ENCODE measurements around the gene GTF2A1. TPM values are rescaled to one million over a fixed set of nuclear protein-coding genes. Genes with fewer than 3 reads are reported as not detected.

Gene GTF2A1
- total RNA-seq, 2 donors from 2014 or later = 23.9 to 29.5 TPM

DNA sequence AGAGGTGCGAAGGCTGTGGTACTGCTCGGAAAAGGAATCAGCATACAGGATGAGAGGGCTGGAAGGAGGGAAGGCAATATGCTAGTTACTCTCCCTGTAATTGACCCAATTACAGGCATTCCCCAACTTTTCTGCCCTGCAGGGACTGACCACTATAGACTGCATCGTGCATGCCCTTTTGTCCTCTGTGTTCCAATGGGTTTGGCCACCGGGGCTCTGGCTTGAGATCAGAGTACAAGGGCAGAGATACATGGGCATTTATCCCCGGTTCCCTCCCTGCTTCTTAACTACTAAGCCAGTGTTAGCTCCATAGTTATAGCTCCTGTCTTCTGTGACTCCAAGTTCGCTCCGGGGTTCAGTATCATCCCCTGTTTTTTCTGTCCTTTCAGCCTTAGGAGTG is 59.7 kb downstream of the GTF2A1 start:
- no peak for ATAC-seq
- intact Hi-C loops (cut with DNase I, micrococcal nuclease) = no loop called here
- no peak for DNase-seq

DNA sequence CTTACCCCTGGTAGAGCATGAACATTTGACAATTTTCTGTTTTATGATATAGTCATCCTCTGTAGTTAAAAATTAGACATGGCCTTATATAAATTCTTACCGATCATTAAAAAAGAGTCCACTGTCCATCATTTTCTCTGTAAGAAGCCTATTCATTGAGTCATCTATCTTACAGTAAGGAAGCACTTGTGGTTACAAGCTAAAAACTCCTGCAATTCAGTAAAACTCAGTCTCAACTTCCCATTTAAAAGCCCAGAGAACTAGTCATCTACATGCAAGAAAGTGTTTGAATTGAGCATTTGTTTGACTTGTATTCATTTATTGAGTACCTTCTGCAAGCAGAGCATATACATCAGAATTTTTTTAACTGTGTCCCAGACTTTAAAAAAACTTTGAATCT is 63.3 kb downstream of the GTF2A1 start:
- intact Hi-C loops (cut with DNase I, micrococcal nuclease) = no loop called here
- ATAC-seq (no peak), DNase-seq (no peak)

DNA sequence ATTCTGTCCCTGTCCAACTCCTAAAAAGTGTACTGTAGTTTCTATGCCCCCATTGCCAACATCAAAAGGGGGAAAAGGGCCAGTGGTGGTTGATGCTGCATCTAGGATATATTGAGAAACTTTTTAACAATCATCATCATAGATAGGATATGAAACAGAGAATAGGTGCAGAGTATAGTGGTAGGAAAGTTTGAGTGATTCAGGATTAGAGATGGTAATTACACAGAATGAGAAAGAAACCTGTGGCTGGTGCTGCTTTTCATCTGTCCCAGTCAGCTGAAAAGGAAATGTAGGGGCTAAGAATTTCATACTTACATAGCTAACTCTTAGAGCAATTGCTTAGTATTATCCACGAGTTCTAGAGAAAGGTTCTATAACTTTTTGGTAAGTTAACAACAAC is 67.6 kb downstream of the GTF2A1 start:
- DNase-seq (no peak), ATAC-seq (no peak)
- intact Hi-C loops (cut with DNase I, micrococcal nuclease) = no loop called here

DNA sequence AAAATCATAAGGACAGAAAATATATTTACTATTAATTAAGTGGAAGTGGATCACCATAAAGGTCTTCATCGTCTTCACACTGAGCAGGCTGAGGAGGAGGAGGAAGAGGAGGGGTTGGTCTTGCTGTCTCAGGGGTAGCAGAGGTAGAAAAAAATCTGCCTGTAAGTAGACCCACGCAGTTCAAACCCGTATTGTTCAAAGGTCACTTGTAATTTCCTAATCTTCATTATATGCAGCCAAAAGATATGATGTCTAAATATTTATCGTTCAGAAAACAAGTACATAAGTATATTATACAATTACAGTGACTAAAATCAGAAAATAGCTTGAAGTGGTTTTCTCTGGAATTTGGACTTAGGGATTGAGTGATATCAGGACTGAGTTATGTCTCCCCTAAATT is 72.1 kb downstream of the GTF2A1 start:
- intact Hi-C loops (cut with DNase I, micrococcal nuclease) = no loop called here
- DNase-seq = no peak
- ATAC-seq = no peak

DNA sequence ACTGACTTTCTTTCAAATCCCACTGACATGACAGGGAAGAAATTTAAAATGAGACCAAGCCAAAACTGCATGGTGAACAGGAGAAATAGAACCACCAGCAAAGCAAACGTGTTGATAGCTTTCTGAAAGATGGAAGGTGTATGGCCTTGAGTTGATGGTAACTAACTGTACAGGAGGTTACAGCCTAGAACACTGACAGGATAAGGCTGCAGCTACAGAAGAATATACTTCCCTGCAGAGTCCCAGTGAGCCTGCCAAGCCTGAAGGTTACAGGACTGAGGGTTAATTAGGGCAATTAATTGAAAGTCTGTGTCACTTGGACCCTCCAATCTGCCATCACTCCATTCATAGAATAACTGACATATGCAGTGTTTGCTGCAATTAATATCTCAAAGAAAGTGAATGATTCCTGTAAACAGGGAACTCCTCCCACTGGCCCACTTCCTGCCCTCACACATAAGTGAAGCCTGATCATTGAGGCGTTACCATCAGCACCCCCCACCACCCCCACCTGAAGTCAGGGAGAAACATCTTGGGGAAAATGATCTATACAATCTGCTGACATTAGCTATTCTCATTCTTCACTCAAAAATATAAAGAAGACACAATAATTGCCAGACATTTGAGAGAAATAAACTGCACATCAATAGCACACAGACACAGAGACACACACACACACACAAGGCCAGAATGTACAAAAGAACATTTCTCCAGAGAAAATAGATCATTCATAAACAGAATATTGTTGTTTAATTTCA is 73.4 kb downstream of the GTF2A1 start:
- no peak for ATAC-seq
- DNase-seq = no peak
- intact Hi-C loops (cut with DNase I, micrococcal nuclease) = no loop called here

DNA sequence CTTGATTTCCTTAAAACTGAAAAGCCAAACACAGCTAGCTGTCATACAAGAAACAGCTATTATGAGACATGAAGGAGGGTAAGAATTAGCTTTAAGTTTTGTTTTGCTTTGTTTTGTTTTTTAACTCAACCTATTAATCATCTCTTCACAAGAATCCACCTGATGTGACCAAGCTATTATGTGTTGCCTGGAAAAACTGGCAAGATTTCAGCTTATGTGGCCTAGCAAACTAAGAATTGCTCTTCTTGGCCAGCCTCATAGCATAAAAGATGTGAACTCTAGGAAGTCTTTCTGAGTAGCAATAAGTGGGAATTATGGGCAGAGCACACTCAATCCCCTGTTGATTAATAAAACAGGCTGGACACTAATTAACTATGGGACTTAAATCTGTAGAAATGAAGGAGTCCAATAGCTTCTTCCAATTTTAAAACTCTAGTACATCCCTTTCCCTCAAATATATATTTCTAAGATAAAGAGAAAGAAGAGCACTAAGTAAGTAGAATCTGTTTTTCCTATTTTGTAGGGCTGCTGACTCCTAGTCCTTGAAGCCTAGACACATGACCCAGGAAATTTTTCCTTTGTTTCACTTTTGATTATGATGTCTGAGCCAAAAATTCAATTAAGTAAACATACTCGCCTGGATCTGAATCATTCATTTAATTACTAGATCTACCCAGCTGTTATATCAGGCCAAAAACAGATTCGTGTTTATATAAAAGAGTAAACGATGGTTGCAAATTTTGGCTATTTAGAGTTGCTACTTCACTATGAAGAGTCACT is 75.7 kb downstream of the GTF2A1 start:
- intact Hi-C loops (cut with DNase I, micrococcal nuclease) = no loop called here
- ATAC-seq (no peak), DNase-seq (no peak)

DNA sequence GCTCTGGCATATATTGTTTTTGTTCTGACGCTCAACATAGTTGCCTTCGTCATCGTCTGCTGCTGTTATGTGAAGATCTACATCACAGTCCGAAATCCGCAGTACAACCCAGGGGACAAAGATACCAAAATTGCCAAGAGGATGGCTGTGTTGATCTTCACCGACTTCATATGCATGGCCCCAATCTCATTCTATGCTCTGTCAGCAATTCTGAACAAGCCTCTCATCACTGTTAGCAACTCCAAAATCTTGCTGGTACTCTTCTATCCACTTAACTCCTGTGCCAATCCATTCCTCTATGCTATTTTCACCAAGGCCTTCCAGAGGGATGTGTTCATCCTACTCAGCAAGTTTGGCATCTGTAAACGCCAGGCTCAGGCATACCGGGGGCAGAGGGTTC is 77.0 kb downstream of the GTF2A1 start:
- ATAC-seq = no peak
- intact Hi-C loops (cut with DNase I, micrococcal nuclease) = no loop called here

DNA sequence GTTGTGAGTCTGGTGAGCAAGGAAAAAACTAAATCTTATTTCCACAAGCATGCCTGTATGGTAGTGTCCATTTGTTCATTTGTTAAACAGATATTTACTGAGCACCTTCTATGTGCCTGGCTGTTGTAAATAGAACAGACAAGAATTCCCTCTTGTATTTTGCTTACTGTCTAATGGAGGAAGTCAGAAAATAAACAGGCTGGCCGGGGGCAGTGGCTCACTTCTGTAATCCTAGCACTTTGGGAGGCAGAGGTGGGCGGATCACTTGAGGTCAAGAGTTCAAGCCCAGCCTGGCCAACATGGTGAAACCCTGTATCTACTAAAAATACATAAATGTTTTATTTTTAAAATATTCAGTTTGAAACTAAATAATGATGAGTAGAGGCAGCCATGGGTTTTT is 79.3 kb downstream of the GTF2A1 start:
- ATAC-seq (no peak), DNase-seq (no peak)
- intact Hi-C loops (cut with DNase I, micrococcal nuclease) = no loop called here

More for the DNA sequence above, 77.0 kb downstream of the GTF2A1 start:
- DNase-seq = no peak

DNA sequence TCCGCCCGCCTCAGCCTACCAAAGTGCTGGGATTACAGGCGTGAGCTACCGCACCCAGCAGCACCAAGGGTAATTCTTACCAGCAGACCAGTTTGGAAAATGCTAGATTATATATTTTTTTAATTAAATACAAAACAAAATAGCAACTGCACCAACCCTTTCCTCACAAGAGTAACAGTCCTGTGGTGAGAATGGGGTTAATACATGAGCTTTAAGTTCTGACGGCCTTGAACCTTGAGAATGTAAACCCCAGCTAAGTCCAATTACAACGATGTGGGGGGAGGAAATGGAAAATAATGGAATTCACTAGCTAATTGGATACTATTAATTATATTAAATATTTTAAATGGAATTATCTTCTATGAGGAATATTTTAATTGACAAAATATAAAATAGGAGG is 82.3 kb downstream of the GTF2A1 start:
- intact Hi-C loops (cut with DNase I, micrococcal nuclease) = no loop called here
- ATAC-seq (no peak), DNase-seq (no peak)

DNA sequence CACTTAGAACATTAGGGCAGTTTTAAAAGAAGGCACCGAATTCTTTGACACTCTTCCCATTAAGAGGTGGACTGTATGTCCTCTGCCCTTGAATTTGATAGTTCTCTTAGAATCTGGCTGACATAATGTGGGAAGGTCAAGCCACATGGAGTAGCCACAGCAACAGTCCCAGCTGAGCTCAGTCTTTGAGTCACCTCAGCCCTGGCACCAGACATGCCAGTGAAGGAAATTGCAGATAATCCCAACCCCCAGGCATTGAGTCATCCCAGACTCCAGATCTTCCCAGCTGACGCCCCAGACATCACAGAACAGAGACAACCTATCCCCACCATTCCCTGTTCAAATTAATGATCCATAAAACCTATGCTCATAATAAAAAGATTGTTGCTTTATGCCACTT is 83.4 kb downstream of the GTF2A1 start:
- intact Hi-C loops (cut with DNase I, micrococcal nuclease) = no loop called here
- ATAC-seq (no peak), DNase-seq (no peak)

DNA sequence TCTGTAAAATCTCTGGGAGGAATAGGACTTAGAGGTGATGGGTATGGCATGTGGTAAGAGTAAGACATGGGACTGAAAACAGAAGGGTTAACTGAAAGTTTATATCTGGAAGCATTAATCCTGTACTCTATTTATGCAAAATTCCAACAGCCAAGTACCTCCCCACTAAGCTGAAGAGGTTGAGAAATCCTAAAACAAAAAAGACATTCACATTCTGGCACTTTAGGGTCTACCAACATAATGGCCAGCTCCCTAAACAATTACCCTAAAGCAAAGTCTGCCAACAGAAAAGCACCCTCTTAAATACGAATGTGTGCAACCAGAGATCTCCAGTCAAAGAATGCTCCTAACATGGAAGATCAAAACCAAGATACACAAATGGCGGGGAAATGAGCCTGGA is 87.4 kb downstream of the GTF2A1 start:
- DNase-seq (no peak), ATAC-seq (no peak)
- intact Hi-C loops (cut with DNase I, micrococcal nuclease) = no loop called here

DNA sequence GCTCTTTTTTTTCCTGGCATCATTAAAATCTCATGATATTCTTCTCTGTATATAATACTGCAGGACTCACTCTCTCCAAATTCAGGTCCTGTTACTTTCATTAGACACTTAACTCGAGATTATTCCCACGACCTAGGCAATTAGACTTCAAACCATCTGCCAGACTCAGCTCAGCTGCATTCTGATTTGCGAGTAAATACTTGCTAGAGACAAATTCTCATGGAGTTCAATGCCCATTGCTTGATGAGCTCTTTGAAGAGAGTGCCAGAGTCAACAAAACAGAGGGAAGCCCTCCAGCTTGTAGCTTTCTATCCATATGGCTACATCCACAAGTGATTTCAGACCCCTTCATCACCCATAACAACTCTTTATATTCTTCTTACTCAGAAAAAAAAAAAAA is 88.3 kb downstream of the GTF2A1 start:
- intact Hi-C loops (cut with DNase I, micrococcal nuclease) = no loop called here
- ATAC-seq (no peak), DNase-seq (no peak)

DNA sequence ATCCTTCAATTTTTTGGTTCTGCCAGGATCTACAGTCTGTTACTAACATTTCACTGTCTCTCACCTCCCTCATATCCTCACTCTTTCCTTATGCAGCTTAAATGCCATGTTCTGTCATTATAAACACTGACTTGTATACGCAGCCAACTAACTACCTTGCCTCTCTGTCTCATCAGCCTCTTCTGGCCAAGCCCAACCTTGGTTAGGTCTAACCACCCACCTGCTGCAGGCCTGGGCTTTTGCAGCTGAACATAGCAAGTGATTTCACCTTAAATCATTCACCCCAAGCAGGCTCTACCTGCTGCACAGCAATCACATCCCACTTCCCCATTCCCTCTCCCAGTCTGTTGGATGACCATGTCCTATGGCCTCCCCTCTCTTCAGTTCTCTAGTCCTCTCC is 91.5 kb downstream of the GTF2A1 start:
- ATAC-seq = no peak
- intact Hi-C loops (cut with DNase I, micrococcal nuclease) = no loop called here
- DNase-seq = no peak

DNA sequence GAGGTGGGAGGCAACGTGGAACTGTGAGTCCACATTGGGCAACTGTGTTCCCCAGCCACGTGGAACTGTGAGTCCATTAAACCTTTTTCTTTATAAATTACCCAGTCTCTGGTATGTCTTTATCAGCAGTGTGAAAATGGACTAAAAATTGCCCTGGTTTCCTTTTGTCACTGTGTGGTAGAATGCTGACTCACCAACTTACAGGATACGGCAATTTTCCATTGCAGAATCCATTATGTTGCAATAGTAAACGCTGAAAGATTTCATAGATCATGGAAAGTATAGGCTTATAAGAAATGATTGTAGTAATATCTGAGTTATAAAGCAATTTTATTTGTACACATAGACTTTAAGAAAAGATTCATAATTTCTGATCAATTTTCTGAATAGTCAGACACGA is 93.0 kb downstream of the GTF2A1 start:
- no peak for ATAC-seq
- intact Hi-C loops (cut with DNase I, micrococcal nuclease) = no loop called here
- no peak for DNase-seq

DNA sequence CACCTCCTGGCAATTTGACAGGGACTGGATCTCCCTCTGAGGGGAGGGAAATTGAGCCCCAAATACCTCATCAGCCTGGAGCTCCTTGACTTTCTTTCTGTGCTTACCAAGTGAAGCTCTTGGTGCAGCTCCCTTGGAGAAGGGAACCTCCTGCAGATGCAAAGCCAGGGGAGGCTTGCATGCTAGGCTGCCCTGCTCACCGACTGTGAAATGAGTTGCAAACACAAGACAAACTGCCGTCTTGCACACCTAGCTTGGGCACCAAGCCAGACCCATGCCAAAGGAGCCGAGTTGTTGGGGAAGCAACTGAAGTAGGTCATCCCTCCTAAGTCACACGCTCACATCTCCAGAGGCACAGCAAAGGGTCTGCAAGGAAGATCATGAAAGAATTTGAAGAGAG is 95.2 kb downstream of the GTF2A1 start:
- DNase-seq (no peak), ATAC-seq (no peak)
- intact Hi-C loops (cut with DNase I, micrococcal nuclease) = no loop called here

Other genes starting within 250 kb of the GTF2A1 start
- gene STON2, start 179.4 kb upstream of the GTF2A1 start, total RNA-seq = 10 to 100 TPM; 13.2 to 24.1 TPM